Right lobe of liver (tissue), 6 donors: ENCODE data around the gene RNU11. TPM values are rescaled to one million over a fixed set of nuclear protein-coding genes. Genes with fewer than 3 reads are reported as not detected.

Source experiments
- ATAC-seq, 4 donors: fragments of 200-7000 bp; cut with Tn5 transposase; one replicate each; pipeline ENCODE4 v1.9.1; 2020; ENCODE audit warnings: mild to moderate bottlenecking in 4 of 4, moderate library complexity in 4 of 4
- DNase-seq, 3 donors: peaks; one replicate each; pipeline ENCODE4 v3.0.0-alpha.2; 2020
- H3K27ac ChIP-seq, 3 donors: fragments of 200-600 bp; one replicate each; pipeline ENCODE4 v1.8.0; 2022
- H3K27me3 ChIP-seq, 2 donors: fragments of 200-600 bp; one replicate each; pipeline ENCODE4 v1.8.0; 2022
- H3K36me3 ChIP-seq, 4 donors: fragments of 200-600 bp; sonication (generic) in 1 of 4; one replicate each; pipeline versions ENCODE4 v1.5.1 to v1.8.0; 2017 to 2022; ENCODE audit warnings: control low read depth in 1 of 4
- H3K4me1 ChIP-seq, 4 donors: fragments of 200-600 bp; sonication (generic) in 1 of 4; one replicate each; pipeline versions ENCODE4 v1.5.1 to v1.8.0; 2017 to 2022; ENCODE audit warnings: control low read depth in 1 of 4
- H3K4me3 ChIP-seq, 3 donors: fragments of 200-600 bp; one replicate each; pipeline ENCODE4 v1.8.0; 2022
- H3K9me3 ChIP-seq, 4 donors: fragments of 200-600 bp; sonication (generic) in 1 of 4; one replicate each; pipeline versions ENCODE4 v1.5.1 to v1.8.0; 2017 to 2022; ENCODE audit warnings: control low read depth in 1 of 4
- POLR2A ChIP-seq: fragments of 450-650 bp; IDR thresholded peaks from one replicate; pipeline ENCODE4 v1.6.1; 2017; ENCODE audit warnings: antibody characterized with exemption, mild to moderate bottlenecking
- WGBS: methylation state at CpG from one replicate; pipeline ENCODE4 v1.1.6; 2018; ENCODE audit warnings: low coverage, low lambda C conversion rate; ENCODE audit not compliant: insufficient coverage; ENCODE audit errors: missing lambda C conversion rate; 5-methylcytosine and 5-hydroxymethylcytosine counted together
- intact Hi-C, 2 donors: fragments of 100-400 bp; cut with DNase I; formaldehyde crosslinking; loops; one replicate each; pipeline versions ENCODE4 v1.11.2 to v1.14.1; 2022
- total RNA-seq, 6 experiments: library from RNA; depleted of rRNA in 2 of 6; stranded (reverse); fragments of >200 nt in 2 of 6; fragmentation: NEBNext Ultra II Directional in 3 of 6; extraction: Animal tissue kit (Norgen Biotek cat#: 25700) in 3 of 6; gene quantifications; one replicate each; pipeline versions ENCODE4 v1.1.0 to v1.2.4, GENCODE V29; 2016 to 2023
- TF ChIP-seq, protein P1 (sequence below), 4 donors: fragments of 200-600 bp in 3 of 4; fragments of 450-650 bp in 1 of 4; IDR thresholded peaks; one replicate each; pipeline versions ENCODE4 v1.5.1 to v1.8.0; 2016 to 2022; ENCODE audit warnings: antibody characterized with exemption in 4 of 4, mild to moderate bottlenecking in 2 of 4
- donor health status: DM: no; HTN: yes; CAD: no.
- donor health status: DM: no; HTN: no; CAD: no.
- donor health status: DM: no; HTN: no; CAD: no.
- donor health status: DM: no; HTN: yes; CAD: no.
- donor health status: DM: no; HTN: yes; CAD: no.

Gene RNU11
- total RNA-seq, 6 experiments from 2014 or later = not detected

DNA sequence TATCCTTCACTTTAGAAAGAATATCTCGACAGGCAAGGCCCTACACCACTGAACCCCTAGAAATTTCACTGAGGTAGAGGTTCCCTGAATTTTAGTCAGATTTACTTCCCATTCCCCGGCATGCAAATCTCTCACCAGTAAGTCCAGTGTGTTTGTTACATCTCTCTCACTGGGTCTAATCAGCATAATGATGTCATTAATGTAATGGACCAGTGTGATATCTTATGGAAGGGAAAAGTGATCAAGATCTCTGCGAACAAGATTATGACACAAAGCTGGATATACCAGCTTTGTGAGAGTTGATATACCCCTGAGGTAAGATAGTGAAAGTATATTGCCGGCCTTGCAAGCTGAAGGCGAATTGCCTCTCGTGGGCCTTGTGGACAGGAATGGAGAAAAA is 7.9 kb downstream of the RNU11 start:
- Histone ChIP-seq H3K4me1 (peaks cover 0 to 13% (median 0%) of the 10 kb centered on the region in 4 donors), H3K4me3 (no peak overlapping the region), H3K27me3 (no peaks in the 10 kb centered on the region), H3K36me3 (no peaks in the 10 kb centered on the region), H3K27ac (no peak overlapping the region), H3K9me3 (no peaks in the 10 kb centered on the region)
- intact Hi-C loops = no loop called here
- 89% methylated on average over 3 of the region's 6 CpGs for WGBS
- TF ChIP-seq, protein P1, sequence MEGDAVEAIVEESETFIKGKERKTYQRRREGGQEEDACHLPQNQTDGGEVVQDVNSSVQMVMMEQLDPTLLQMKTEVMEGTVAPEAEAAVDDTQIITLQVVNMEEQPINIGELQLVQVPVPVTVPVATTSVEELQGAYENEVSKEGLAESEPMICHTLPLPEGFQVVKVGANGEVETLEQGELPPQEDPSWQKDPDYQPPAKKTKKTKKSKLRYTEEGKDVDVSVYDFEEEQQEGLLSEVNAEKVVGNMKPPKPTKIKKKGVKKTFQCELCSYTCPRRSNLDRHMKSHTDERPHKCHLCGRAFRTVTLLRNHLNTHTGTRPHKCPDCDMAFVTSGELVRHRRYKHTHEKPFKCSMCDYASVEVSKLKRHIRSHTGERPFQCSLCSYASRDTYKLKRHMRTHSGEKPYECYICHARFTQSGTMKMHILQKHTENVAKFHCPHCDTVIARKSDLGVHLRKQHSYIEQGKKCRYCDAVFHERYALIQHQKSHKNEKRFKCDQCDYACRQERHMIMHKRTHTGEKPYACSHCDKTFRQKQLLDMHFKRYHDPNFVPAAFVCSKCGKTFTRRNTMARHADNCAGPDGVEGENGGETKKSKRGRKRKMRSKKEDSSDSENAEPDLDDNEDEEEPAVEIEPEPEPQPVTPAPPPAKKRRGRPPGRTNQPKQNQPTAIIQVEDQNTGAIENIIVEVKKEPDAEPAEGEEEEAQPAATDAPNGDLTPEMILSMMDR (IDR thresholded peaks at IDR 0.05) = no peak
- TF ChIP-seq POLR2A = no peak
- no peak for DNase-seq
- ATAC-seq = no peak

DNA sequence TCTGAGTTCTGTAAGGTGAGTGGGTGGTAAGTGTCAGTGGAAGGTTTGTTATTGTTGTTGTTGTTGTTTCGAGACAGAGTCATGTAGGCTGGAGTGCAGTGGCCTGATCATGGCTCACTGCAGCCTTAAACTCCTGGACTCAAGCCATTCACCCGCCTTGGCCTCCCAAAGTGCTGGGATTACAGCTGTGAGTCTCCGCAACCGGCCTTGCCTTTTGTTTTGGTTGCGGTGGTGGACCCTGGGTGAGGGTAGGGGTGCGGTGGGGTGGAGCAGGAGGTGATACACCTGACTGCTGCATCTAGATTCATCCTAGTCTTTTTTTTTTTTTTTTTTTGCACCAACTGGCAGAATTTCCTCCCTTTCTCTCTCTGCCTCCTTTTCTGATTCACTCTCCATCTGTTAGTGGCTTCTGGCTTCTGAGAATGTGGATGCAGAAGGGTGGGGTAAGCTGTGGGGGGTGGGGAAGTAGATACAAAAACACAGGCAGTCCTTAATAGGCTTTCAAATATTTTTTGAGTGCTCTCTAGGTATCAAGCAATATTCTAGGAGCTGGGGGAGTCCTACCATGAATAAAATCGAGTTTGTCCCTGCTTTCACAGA is 15.6 kb downstream of the RNU11 start:
- no peak overlapping the region for H3K4me3 ChIP-seq
- no peaks in the 10 kb centered on the region for H3K27me3 ChIP-seq
- H3K9me3 ChIP-seq = no peaks in the 10 kb centered on the region
- intact Hi-C loops = no loop called here
- WGBS = 63% methylated on average over 5 of the region's 7 CpGs
- TF ChIP-seq, protein P1 (IDR thresholded peaks at IDR 0.05) = no peak
- no peak for TF ChIP-seq POLR2A
- no peak overlapping the region for H3K27ac ChIP-seq
- DNase-seq (no peak), ATAC-seq (no peak)
- H3K36me3 ChIP-seq = no peaks in the 10 kb centered on the region
- peaks cover 0 to 6% (median 0%) of the 10 kb centered on the region in 4 donors for H3K4me1 ChIP-seq

DNA sequence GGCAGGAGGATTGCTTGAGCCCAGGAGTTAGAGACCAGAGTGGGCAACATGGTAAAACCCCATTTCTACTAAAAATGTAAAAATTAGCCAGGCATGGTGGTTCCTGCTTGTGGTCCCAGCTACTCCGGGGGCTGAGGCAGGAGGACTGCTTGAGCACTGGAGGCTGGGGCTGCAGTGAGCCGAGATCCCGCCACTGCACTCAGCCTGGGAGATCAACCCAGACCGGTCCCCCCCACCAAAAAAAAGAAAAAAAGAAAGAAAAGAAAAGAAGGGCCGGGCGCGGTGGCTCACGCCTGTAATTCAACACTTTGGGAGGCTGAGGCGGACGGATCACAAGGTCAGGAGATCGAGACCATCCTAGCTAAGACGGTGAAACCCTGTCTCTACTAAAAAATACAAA is 18.4 kb downstream of the RNU11 start:
- intact Hi-C loops = no loop called here
- ATAC-seq (no peak), DNase-seq (no peak)
- Histone ChIP-seq H3K4me3 (no peak overlapping the region), H3K36me3 (no peaks in the 10 kb centered on the region), H3K9me3 (no peaks in the 10 kb centered on the region), H3K27me3 (no peaks in the 10 kb centered on the region), H3K4me1 (peaks cover 0 to 14% (median 0%) of the 10 kb centered on the region in 4 donors), H3K27ac (no peak overlapping the region)
- 98% methylated on average over 7 of the region's 12 CpGs for WGBS
- TF ChIP-seq, protein P1 (IDR thresholded peaks at IDR 0.05) = no peak
- no peak for TF ChIP-seq POLR2A

DNA sequence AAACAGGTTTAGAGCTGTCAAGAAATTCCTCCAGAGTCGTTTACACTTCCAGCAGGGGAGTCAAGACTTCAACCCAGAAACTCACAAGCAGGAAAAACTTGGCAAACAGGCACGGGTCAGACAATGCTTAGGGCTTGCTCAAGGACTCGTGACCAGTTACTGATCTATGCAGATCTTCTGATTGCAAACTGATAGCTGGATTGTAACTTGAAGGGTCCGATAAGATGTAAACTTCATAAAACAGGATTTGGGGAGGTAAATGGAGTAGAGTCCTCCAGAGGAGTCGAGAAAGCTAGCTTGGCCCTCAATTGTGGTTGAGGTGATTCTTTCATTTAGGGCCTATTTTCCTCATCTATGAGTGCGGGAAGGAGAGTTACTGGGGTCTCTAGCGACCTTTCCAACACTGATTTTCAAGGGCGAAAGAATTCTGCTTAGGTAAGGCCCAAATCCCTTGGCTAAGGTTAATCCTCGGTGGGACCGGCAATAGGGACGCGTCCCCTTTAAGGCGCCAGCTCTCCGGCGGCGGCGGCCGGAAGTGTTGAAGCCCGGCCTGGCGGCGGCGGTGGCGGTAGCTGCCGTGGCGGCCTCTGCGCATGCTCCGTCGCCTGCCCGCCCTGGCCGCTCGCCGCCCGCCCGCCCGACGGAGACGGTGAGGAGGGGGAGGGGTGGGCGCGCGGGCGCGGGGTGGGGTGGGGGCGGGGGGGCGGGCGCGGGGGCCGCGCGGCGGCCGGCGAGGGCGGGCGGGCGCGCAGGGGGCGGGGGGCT is 20.0 kb downstream of the RNU11 start, which contains the start of gene GMEB1:
Gene GMEB1, plus strand, starts transcription at position 594 of the 765 bp plus-strand sequence. CDS start 14,829 bp downstream, outside the sequence.
- intact Hi-C loops = no loop called here
- WGBS = 9% methylated on average over 9 of the region's 57 CpGs

More for the DNA sequence above, 20.0 kb downstream of the RNU11 start, which contains the start of gene GMEB1:
- peaks cover 0 to 14% (median 0%) of the 10 kb centered on the region in 4 donors for H3K4me1 ChIP-seq
- H3K4me3 ChIP-seq = peak within 1 kb of the TSS; percentile 78 to 98 (median 90)
- peak; percentile 91 to 92 (median 91) for DNase-seq
- H3K27me3 ChIP-seq = no peaks in the 10 kb centered on the region
- TF ChIP-seq POLR2A = no peak
- TF ChIP-seq, protein P1 (IDR thresholded peaks at IDR 0.05) = no peak
- H3K36me3 ChIP-seq = no peaks in the 10 kb centered on the region
- ATAC-seq = peak; percentile 89 to 94 (median 93)
- H3K9me3 ChIP-seq = no peaks in the 10 kb centered on the region
- peak within 1 kb of the TSS; percentile 85 to 98 (median 96) for H3K27ac ChIP-seq
